Caco-2 (cell line): Measurements from ENCODE around the gene PLPP4. TPM values are rescaled to one million over a fixed set of nuclear protein-coding genes. Genes with fewer than 3 reads are reported as not detected.

Source experiments
- BruUV-seq: library from RNA; stranded (reverse); fragments of 400-500 nt; replicated peaks from 2 replicates; lab custom pipeline; 2021; lab: Mats Ljungman, UMichigan
- CTCF ChIA-PET: fragments of 300-600 bp; sonication (Branson Sonifier 250); formaldehyde crosslinking; loops from one replicate; lab custom pipeline; 2022; ENCODE audit warnings: antibody characterized with exemption; lab: Charles Lee
- POLR2A ChIA-PET: fragments of 300-600 bp; sonication (Branson Sonifier 250); formaldehyde crosslinking; loops from one replicate; lab custom pipeline; 2022; ENCODE audit warnings: antibody characterized with exemption; lab: Charles Lee
- DNase-seq, 2 experiments: peaks; one replicate each; pipeline versions ENCODE4 v3.0.0 to v3.0.0-alpha.2; 2020 to 2022
- H3K27me3 ChIP-seq: replicated peaks from 2 replicates; pipeline ENCODE4 v1.6.0; 2011; ENCODE audit warnings: low read length; ENCODE audit not compliant: control insufficient read depth, insufficient read depth
- H3K36me3 ChIP-seq: 2 replicates; pipeline ENCODE4 v1.5.1; 2011; ENCODE audit warnings: low read length; ENCODE audit not compliant: control insufficient read depth, insufficient read depth
- H3K4me1 ChIP-seq: fragments of 250-450 bp; sonication (Bioruptor Pico); 2 replicates; pipeline ENCODE4 v1.5.1; 2020; ENCODE audit warnings: mild to moderate bottlenecking
- H3K4me3 ChIP-seq: 2 replicates; pipeline ENCODE4 v1.5.1; 2011; ENCODE audit warnings: low read depth, mild to moderate bottlenecking, control low read depth, low read length
- H3K9me3 ChIP-seq: fragments of 250-450 bp; sonication (Bioruptor Pico); 2 replicates; pipeline ENCODE4 v1.5.1; 2020; ENCODE audit warnings: mild to moderate bottlenecking, moderate library complexity
- H3K27ac Mint-ChIP-seq: one replicate; pipeline ENCODE4 v1.8.0; 2022; ENCODE audit warnings: mixed read lengths; ENCODE audit not compliant: unreplicated experiment
- H3K27me3 Mint-ChIP-seq: one replicate; pipeline ENCODE4 v1.8.0; 2022; ENCODE audit warnings: mixed read lengths; ENCODE audit not compliant: insufficient read depth, unreplicated experiment
- H3K36me3 Mint-ChIP-seq: one replicate; pipeline ENCODE4 v1.8.0; 2022; ENCODE audit warnings: mild to moderate bottlenecking, mixed read lengths; ENCODE audit not compliant: insufficient read depth, unreplicated experiment
- H3K4me1 Mint-ChIP-seq: one replicate; pipeline ENCODE4 v1.8.0; 2022; ENCODE audit warnings: low read depth, mixed read lengths; ENCODE audit not compliant: unreplicated experiment
- H3K4me3 Mint-ChIP-seq: one replicate; pipeline ENCODE4 v1.8.0; 2022; ENCODE audit warnings: mild to moderate bottlenecking, moderate library complexity, mixed read lengths; ENCODE audit not compliant: unreplicated experiment
- H3K9me3 Mint-ChIP-seq: one replicate; pipeline ENCODE4 v1.8.0; 2022; ENCODE audit warnings: mixed read lengths; ENCODE audit not compliant: unreplicated experiment
- intact Hi-C: fragments of 100-400 bp; cut with micrococcal nuclease; formaldehyde crosslinking; loops from one replicate; pipeline ENCODE4 v1.10.0; 2022; ENCODE audit not compliant: unreplicated experiment
- total RNA-seq: library from RNA; stranded (reverse); gene quantifications from 2 replicates; pipeline ENCODE4 v1.2.3, GENCODE V29; 2022
- TF ChIP-seq, protein P1 (sequence below), 2 experiments: fragments of 200-600 bp in 1 of 2; IDR thresholded peaks; 1 replicate in 1 of 2; 2 replicates in 1 of 2; pipeline versions ENCODE4 v1.5.1 to v1.8.0; 2011 to 2022; ENCODE audit warnings: antibody characterized with exemption in 1 of 2, control low read depth in 1 of 2, inconsistent platforms in 1 of 2, low read depth in 1 of 2, low read length in 1 of 2, mild to moderate bottlenecking in 1 of 2, moderate library complexity in 1 of 2; ENCODE audit not compliant: insufficient read depth in 1 of 2, severe bottlenecking in 1 of 2, unreplicated experiment in 1 of 2

The PLPP4 gene
- total RNA-seq, 1 experiment from 2014 or later = 0.61 TPM

DNA sequence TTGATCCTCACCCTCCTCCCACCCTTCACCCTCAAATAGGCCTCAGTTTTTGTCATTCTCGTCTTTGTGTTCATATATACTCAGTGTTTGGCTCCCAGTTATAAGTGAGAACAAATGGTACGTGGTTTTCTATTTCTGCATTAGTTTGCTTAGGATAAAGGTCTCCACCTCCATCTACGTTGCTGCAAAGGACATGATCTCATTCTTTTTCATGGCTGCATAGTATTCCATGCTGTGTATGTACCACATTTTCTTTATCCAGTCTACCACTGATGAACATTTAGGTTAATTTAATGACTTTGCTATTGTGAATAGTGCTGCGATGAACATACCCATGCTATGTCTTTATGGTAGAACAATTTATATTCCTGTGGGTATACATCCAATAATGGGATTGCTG is 91.2 kb downstream of the PLPP4 start:
- Histone ChIP-seq H3K4me3 (no peak overlapping the region), H3K4me1 (no peaks in the 10 kb centered on the region), H3K27me3 (no peaks in the 10 kb centered on the region), H3K9me3 (0 out of 2 replicates have a peak, but pooled peaks cover 4% of the 10 kb centered on the region), H3K36me3 (no peaks in the 10 kb centered on the region)
- ChIA-PET CTCF (no interaction called here), POLR2A (no interaction called here)
- Mint-ChIP-seq H3K4me3 (no peak overlapping the region), H3K27ac (no peak overlapping the region), H3K36me3 (no peaks in the 10 kb centered on the region), H3K27me3 (peaks cover 4% of the 10 kb centered on the region), H3K9me3 (no peaks in the 10 kb centered on the region), H3K4me1 (no peaks in the 10 kb centered on the region)
- no TSS peak for BruUV-seq
- no peak for DNase-seq
- TF ChIP-seq, protein P1, sequence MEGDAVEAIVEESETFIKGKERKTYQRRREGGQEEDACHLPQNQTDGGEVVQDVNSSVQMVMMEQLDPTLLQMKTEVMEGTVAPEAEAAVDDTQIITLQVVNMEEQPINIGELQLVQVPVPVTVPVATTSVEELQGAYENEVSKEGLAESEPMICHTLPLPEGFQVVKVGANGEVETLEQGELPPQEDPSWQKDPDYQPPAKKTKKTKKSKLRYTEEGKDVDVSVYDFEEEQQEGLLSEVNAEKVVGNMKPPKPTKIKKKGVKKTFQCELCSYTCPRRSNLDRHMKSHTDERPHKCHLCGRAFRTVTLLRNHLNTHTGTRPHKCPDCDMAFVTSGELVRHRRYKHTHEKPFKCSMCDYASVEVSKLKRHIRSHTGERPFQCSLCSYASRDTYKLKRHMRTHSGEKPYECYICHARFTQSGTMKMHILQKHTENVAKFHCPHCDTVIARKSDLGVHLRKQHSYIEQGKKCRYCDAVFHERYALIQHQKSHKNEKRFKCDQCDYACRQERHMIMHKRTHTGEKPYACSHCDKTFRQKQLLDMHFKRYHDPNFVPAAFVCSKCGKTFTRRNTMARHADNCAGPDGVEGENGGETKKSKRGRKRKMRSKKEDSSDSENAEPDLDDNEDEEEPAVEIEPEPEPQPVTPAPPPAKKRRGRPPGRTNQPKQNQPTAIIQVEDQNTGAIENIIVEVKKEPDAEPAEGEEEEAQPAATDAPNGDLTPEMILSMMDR (IDR thresholded peaks at IDR 0.05; ENCODE audit: insufficient read depth in 1 of 2, low read depth in 1 of 2, low read length in 1 of 2, severe bottlenecking in 1 of 2, unreplicated experiment in 1 of 2) = no peak
- intact Hi-C loops = no loop called here

DNA sequence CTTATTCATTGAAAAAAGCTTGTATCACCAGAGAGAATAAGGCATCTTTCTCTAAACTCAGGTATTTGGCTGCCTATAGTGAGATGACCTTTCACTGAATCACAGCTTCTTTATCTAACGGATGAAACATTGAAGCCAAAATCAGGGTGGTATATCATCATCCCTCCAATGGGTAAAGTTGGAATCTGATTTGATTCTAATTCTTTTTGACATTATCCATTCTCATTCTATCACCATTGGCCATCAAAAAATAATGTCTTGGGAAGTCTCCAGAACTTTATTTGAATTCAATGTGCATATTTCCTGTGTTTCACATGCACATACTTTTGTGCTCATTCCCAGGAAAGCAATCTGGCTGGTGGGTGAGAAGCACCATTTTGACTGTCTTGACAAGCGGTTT is 95.2 kb downstream of the PLPP4 start:
- Mint-ChIP-seq H3K27me3 (no peaks in the 10 kb centered on the region), H3K36me3 (no peaks in the 10 kb centered on the region), H3K4me1 (no peaks in the 10 kb centered on the region), H3K27ac (no peak overlapping the region), H3K4me3 (no peak overlapping the region), H3K9me3 (peaks cover 10% of the 10 kb centered on the region)
- ChIA-PET POLR2A (no interaction called here), CTCF (interaction anchor here (0.6 kb wide), 1 partner anchor 520 kb away, joined by 3 read pairs; no protein-coding TSS in a partner anchor)
- H3K4me1 ChIP-seq = no peaks in the 10 kb centered on the region
- H3K9me3 ChIP-seq = peaks cover 14% of the 10 kb centered on the region
- H3K4me3 ChIP-seq = no peak overlapping the region
- BruUV-seq = no TSS peak
- TF ChIP-seq, protein P1 (IDR thresholded peaks at IDR 0.05; ENCODE audit: insufficient read depth in 1 of 2, low read depth in 1 of 2, low read length in 1 of 2, severe bottlenecking in 1 of 2, unreplicated experiment in 1 of 2) = no peak
- H3K27me3 ChIP-seq = no peaks in the 10 kb centered on the region
- intact Hi-C loops = no loop called here
- no peaks in the 10 kb centered on the region for H3K36me3 ChIP-seq
- DNase-seq = no peak

DNA sequence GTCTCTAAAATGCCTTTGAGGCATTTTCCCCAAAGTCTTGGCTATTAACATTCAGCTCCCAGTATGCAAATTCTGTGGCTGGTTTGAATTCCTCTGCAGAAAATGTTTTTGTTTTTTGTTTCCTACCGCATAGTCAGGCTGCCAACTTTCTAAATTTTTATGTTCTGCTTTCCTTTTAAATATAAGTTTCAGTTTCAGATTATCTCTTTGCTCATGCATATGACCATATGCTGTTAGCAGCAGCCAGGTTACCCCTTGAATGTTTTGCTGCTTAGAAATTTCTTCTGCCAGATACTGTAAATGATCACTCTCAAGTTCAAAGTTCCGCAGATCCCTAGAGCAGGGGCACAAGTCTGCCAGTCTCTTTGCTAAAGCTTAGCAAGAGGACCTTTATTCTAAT is 96.9 kb downstream of the PLPP4 start:
- H3K4me3 ChIP-seq = no peak overlapping the region
- H3K27me3 ChIP-seq = no peaks in the 10 kb centered on the region
- H3K9me3 ChIP-seq = peaks cover 10% of the 10 kb centered on the region
- H3K4me1 ChIP-seq = no peaks in the 10 kb centered on the region
- Mint-ChIP-seq H3K4me3 (no peak overlapping the region), H3K4me1 (no peaks in the 10 kb centered on the region), H3K36me3 (no peaks in the 10 kb centered on the region), H3K9me3 (peaks cover 10% of the 10 kb centered on the region), H3K27ac (no peak overlapping the region), H3K27me3 (no peaks in the 10 kb centered on the region)
- ChIA-PET CTCF (no interaction called here), POLR2A (no interaction called here)
- TF ChIP-seq, protein P1 (IDR thresholded peaks at IDR 0.05; ENCODE audit: insufficient read depth in 1 of 2, low read depth in 1 of 2, low read length in 1 of 2, severe bottlenecking in 1 of 2, unreplicated experiment in 1 of 2) = no peak
- intact Hi-C loops = no loop called here
- no peaks in the 10 kb centered on the region for H3K36me3 ChIP-seq
- no peak for DNase-seq
- BruUV-seq = no TSS peak
